ENCODE measurements around the gene CHD9.

DNA sequence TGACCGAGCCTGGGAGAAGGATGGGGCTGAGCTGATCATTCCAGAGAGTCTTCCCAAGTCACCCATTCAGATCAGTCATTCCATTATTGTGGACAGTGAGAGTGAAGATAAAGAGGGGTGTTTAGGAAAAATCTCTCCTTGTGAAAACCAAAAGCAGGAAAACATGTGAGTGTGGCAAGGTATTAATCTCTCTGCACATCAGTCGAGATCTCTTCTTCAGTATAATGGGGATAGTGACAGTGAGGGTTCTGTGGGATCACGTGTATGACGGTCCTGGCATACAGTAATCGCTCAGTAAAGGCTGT is 35.4 kb downstream of the CHD9 start:
- TF ChIP-seq, protein P1, sequence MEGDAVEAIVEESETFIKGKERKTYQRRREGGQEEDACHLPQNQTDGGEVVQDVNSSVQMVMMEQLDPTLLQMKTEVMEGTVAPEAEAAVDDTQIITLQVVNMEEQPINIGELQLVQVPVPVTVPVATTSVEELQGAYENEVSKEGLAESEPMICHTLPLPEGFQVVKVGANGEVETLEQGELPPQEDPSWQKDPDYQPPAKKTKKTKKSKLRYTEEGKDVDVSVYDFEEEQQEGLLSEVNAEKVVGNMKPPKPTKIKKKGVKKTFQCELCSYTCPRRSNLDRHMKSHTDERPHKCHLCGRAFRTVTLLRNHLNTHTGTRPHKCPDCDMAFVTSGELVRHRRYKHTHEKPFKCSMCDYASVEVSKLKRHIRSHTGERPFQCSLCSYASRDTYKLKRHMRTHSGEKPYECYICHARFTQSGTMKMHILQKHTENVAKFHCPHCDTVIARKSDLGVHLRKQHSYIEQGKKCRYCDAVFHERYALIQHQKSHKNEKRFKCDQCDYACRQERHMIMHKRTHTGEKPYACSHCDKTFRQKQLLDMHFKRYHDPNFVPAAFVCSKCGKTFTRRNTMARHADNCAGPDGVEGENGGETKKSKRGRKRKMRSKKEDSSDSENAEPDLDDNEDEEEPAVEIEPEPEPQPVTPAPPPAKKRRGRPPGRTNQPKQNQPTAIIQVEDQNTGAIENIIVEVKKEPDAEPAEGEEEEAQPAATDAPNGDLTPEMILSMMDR (IDR thresholded peaks at IDR 0.05), result no peak
- TF ChIP-seq POLR2A (IDR thresholded peaks at IDR 0.05), result no peak

All from thyroid gland (tissue), 4 donors.